Fibroblast of lung (primary cell): ENCODE data around the gene TGM6. TPM values are rescaled to one million over a fixed set of nuclear protein-coding genes. Genes with fewer than 3 reads are reported as not detected.

ENCODE experiments used
- DNase-seq, 2 donors: peaks; one replicate each; pipeline versions ENCODE4 v3.0.0 to v3.0.0-alpha.2; 2010; ENCODE audit warnings: low read depth in 2 of 2
- H2AFZ ChIP-seq: 2 replicates; pipeline ENCODE4 v1.5.1; 2012; ENCODE audit warnings: low read length, control low read depth, inconsistent platforms
- H3K27ac ChIP-seq: 2 replicates; pipeline ENCODE4 v1.5.1; 2011; ENCODE audit warnings: low read length, control low read depth; ENCODE audit not compliant: insufficient read depth
- H3K27me3 ChIP-seq: 2 replicates; pipeline ENCODE4 v1.5.1; 2011; ENCODE audit warnings: mild to moderate bottlenecking, low read length; ENCODE audit not compliant: control insufficient read depth, insufficient read depth
- H3K36me3 ChIP-seq: 2 replicates; pipeline ENCODE4 v1.5.1; 2011; ENCODE audit warnings: low read length; ENCODE audit not compliant: control insufficient read depth, insufficient read depth
- H3K4me1 ChIP-seq: 2 replicates; pipeline ENCODE4 v1.5.1; 2011; ENCODE audit warnings: low read length; ENCODE audit not compliant: control insufficient read depth, insufficient read depth; ENCODE audit errors: extremely low read depth
- H3K4me2 ChIP-seq: 2 replicates; pipeline ENCODE4 v1.5.1; 2011; ENCODE audit warnings: low read length, control low read depth; ENCODE audit not compliant: insufficient read depth; ENCODE audit errors: extremely low read depth
- H3K4me3 ChIP-seq, 4 experiments: fragments of 200-600 bp in 1 of 4; sonication (generic) in 1 of 4; replicated peaks in 1 of 4; 2 replicates each; pipeline ENCODE4 v1.5.1; 2011 to 2016; ENCODE audit warnings: low read length in 4 of 4, low read depth in 3 of 4, mild to moderate bottlenecking in 3 of 4, control low read depth in 2 of 4, inconsistent platforms in 1 of 4, mixed read lengths in 1 of 4; ENCODE audit not compliant: insufficient read depth in 1 of 4; ENCODE audit errors: control extremely low read depth in 1 of 4
- H3K79me2 ChIP-seq: 2 replicates; pipeline ENCODE4 v1.5.1; 2012; ENCODE audit warnings: mild to moderate bottlenecking, low read length, inconsistent platforms; ENCODE audit not compliant: control insufficient read depth, insufficient read depth
- H3K9ac ChIP-seq: 2 replicates; pipeline ENCODE4 v1.5.1; 2011; ENCODE audit warnings: mild to moderate bottlenecking, low read length, control low read depth; ENCODE audit not compliant: insufficient read depth
- H3K9me3 ChIP-seq: 2 replicates; pipeline ENCODE4 v1.5.1; 2012; ENCODE audit warnings: low read depth, low read length; ENCODE audit not compliant: control insufficient read depth, insufficient read depth
- H4K20me1 ChIP-seq: 2 replicates; pipeline ENCODE4 v1.5.1; 2011; ENCODE audit warnings: low read length; ENCODE audit not compliant: control insufficient read depth, insufficient read depth; ENCODE audit errors: extremely low read depth
- CTCF ChIP-seq, 2 donors: IDR thresholded peaks in 1 of 2; conservative IDR thresholded peaks in 1 of 2; 1 replicate in 1 of 2; 2 replicates in 1 of 2; pipeline ENCODE4 v1.5.1; 2011 to 2012; ENCODE audit warnings: low read length in 2 of 2, control low read depth in 1 of 2, inconsistent platforms in 1 of 2, low read depth in 1 of 2, mild to moderate bottlenecking in 1 of 2
- EZH2 ChIP-seq: IDR thresholded peaks from 2 replicates; pipeline ENCODE4 v1.5.1; 2012; ENCODE audit warnings: low read length, control low read depth, mild to moderate bottlenecking; ENCODE audit errors: missing control alignments
- polyA plus RNA-seq, 2 donors: library from polyadenylated mRNA; depleted of rRNA in 1 of 2; stranded (reverse) in 1 of 2; unstranded in 1 of 2; fragments of >200 nt; gene quantifications; 2 replicates each; pipeline ENCODE4 v1.2.1, GENCODE V29; 2011 to 2012; ENCODE audit warnings: missing spikeins in 1 of 2
- total RNA-seq: library from RNA; depleted of rRNA; stranded (reverse); fragments of >200 nt; gene quantifications from 2 replicates; pipeline ENCODE4 v1.2.1, GENCODE V29; 2014

Gene TGM6
- total and polyA plus RNA-seq, 2 donors (not counting 1 experiment from before 2014, with no cell fraction given): not detected

GRCh38 chr20:2470423-2471193, 89.9 kb downstream of the TGM6 start, which contains the start of gene SNRPB:
Gene SNRPB (minus strand): TSS chr20:2470789. CDS start chr20:2470690, 99 bp downstream.
- Histone ChIP-seq H3K27ac (peak within 1 kb of the TSS; percentile 93), H3K79me2 (peaks cover 48% of the 10 kb centered on the region), H3K4me1 (peaks cover 9% of the 10 kb centered on the region), H4K20me1 (peaks cover 2% of the 10 kb centered on the region), H3K4me2 (peak within 1 kb of the TSS; percentile 94), H3K9me3 (no peaks in the 10 kb centered on the region), H3K27me3 (no peaks in the 10 kb centered on the region), H3K4me3 (peak within 1 kb of the TSS; percentile 80 to 96 (median 89)), H3K9ac (peak within 1 kb of the TSS; percentile 89), H2AFZ (peak within 1 kb of the TSS; percentile 87), H3K36me3 (peaks cover 5% of the 10 kb centered on the region)
- peak; percentile 100 for DNase-seq
- TF ChIP-seq CTCF (conservative IDR thresholded peaks at IDR 0.05 in 1 of 2, IDR thresholded peaks at IDR 0.05 in 1 of 2; ENCODE audit: low read depth in 1 of 2, low read length in 2 of 2) (no peak), EZH2 (no peak)

- no peaks in the 10 kb centered on the region for H4K20me1 ChIP-seq
- peaks cover 7% of the 10 kb centered on the region for H3K4me1 ChIP-seq
- H3K4me3 ChIP-seq: no peak overlapping the region
- peaks cover 20% of the 10 kb centered on the region for H3K79me2 ChIP-seq
- TF ChIP-seq EZH2: no peak
- no peak for TF ChIP-seq CTCF (conservative IDR thresholded peaks at IDR 0.05 in 1 of 2, IDR thresholded peaks at IDR 0.05 in 1 of 2; ENCODE audit: low read depth in 1 of 2, low read length in 2 of 2)
- no peak overlapping the region for H3K9ac ChIP-seq
- no peaks in the 10 kb centered on the region for H3K27me3 ChIP-seq
- no peaks in the 10 kb centered on the region for H3K36me3 ChIP-seq
- no peaks in the 10 kb centered on the region for H3K9me3 ChIP-seq
- H2AFZ ChIP-seq: no peak overlapping the region
- DNase-seq: peak; percentile 84 to 88
- H3K27ac ChIP-seq: peak overlapping the region; percentile 16
- H3K4me2 ChIP-seq: peak overlapping the region; percentile 38
These were observed 92.8 kb downstream of the TGM6 start for GRCh38 chr20:2473516-2473915.

- Histone ChIP-seq H3K27ac (no peak overlapping the region), H3K4me2 (no peak overlapping the region), H4K20me1 (no peaks in the 10 kb centered on the region), H3K79me2 (no peaks in the 10 kb centered on the region), H2AFZ (no peak overlapping the region), H3K4me3 (no peak overlapping the region), H3K4me1 (peaks cover under 1% of the 10 kb centered on the region), H3K27me3 (no peaks in the 10 kb centered on the region), H3K9me3 (no peaks in the 10 kb centered on the region), H3K9ac (no peak overlapping the region), H3K36me3 (no peaks in the 10 kb centered on the region)
- DNase-seq: no peak
- TF ChIP-seq CTCF (conservative IDR thresholded peaks at IDR 0.05 in 1 of 2, IDR thresholded peaks at IDR 0.05 in 1 of 2; ENCODE audit: low read depth in 1 of 2, low read length in 2 of 2): no peak
- TF ChIP-seq EZH2: no peak
These were observed 95.4 kb downstream of the TGM6 start for GRCh38 chr20:2475850-2476741.
